HG02588 (cell line): ENCODE data around the gene ARHGEF10L.

Experiments used
- ATAC-seq: cut with Tn5 transposase; IDR thresholded peaks from one replicate; pipeline ENCODE4 v1.9.1; 2021; ENCODE audit warnings: mild to moderate bottlenecking, moderate library complexity; ENCODE audit not compliant: unreplicated experiment

The ARHGEF10L gene

DNA sequence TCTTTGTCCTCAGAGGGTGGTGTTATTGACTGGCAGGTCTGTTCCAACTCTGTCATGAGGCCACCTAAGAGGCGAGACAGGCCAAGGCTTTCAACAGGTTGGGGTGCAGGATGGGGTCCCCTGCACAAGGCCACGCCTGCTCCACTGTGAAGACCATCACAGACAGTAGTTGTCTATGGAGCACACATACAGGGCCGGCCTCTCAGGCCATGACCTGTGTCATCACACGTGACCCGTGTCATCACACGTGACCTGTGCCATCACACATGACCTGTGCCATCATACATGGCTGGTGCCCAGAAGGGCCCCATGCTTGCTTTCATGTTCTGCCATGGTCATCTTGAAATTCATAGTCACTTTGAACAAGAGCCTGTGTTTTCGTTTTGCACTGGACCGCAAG lies 91.9 kb downstream of the ARHGEF10L start:
- ATAC-seq = no peak

DNA sequence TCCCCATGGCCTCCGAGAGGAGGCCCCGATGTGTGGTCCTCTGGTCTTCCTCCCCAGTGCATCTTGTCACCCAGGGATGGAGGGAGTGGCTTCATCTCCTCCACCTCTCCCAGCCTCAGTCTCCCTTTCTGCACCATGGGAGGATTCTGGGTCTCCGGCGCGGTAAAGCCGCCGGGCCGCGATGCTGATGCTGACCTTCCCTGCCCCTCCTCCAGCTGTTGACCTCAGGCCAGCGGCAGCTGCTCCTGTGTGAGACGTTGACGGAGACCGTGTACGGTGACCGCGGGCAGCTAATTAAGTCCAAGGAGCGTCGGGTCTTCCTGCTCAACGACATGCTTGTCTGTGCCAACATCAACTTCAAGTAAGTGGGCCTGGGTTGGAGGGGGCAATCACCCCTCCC lies 92.6 kb downstream of the ARHGEF10L start:
- ATAC-seq = no peak

DNA sequence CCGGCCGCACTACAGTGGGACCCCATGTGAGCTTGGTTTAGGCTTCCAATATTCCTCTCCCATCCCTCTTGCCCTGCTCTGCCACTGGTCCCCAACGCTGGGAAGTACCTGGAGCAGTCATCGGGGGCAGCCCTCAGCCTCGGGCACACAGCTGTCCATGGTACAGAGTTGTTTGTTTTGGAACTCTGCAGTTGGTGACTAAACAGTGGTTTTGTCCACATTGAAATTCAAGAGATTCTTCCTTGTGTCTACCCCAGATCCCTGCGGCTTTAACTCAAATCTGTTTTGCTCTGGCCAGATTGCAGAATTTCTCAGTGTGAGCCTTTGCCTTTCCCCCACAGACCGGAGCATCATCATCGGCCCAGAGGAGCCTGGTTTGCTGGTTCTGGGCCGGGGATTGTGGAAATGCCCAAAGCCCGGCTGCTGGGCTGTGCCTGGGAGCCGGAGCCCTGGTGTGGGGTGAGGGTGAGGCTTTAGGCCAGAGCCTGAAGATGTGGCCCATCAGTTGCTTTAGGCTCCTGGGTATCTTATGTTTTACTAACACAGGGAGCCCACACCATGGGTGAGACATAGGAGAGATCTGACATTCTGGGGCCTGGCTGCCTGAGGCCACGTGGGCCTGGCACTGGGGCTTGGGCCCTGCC lies 93.2 kb downstream of the ARHGEF10L start:
- ATAC-seq = no peak

DNA sequence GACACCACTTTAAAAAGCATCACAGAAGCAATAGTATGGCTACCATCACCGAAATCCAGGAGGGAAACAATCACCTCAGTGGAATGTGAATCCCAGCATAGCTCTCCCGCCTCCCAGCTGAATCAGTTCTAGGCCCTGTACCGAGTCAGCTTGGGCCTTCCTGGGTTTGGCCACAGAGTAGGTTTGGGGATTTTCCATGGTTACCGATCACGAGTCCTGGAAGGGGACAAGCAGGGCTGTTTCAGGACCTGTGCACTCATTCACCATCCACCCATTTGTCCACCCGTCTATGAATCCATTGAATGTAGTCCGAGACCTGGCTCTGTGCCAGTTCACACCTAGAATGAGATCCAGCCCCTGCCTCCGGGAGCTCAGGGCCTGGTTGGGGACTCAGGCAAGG lies 94.2 kb downstream of the ARHGEF10L start:
- ATAC-seq = no peak

DNA sequence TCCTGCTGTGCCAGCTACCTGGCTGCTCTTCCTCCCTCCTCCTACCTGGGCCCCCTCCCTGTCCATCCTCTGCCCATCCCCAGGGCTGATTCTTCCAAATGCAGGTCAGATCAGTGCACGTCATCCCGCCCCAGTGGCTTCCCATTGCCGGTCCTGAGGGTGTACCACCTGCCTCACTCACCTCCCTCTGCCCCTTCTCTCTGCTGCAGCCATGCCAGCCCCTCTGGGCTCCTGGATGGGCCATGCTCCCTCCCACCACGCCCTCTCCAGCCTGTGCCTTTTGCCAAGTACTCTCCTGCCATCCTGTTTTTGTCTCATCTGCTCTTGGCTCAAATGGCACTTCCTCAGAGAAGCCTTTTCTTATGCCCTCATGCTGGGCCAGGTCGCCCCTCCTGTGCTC lies 95.8 kb downstream of the ARHGEF10L start:
- no peak for ATAC-seq

DNA sequence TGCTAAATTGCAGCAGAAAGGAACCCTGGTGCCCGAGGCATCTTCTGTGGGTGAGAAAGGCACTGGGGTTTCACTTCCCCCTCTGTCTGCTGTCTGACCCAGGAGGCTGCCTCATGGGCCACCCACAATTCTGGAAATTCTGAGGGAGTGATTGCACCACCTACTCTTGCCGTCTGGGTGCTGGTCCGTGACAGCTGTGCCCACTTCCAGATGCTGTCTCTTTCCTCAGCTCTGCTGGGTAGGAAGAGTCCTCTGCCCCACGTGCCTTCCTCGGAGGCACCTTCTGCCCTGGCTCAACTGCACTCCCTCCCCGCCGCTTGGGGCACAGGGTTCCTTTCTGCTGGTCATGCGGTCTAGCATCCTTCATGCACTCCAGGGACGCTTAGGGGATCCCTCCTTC lies 96.3 kb downstream of the ARHGEF10L start:
- no peak for ATAC-seq

DNA sequence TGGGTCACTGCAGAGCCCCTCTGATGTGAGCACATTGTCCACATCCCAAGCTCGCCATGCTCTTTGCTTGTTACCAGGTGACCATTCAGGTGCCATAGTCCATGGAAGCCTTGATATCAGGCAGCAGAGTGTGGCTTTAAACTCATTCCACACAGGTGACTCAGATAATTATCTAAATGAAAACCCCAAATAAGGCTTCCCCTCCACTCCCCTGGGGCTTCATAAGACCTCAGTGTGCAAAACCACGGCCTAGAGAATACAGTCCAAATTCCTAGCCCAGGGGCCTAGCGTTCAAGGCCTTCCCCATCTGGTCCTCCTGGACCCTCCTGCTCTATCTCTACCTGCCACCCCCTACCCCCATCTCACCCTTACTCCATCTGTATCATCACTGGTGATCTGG lies 97.1 kb downstream of the ARHGEF10L start:
- ATAC-seq = no peak

DNA sequence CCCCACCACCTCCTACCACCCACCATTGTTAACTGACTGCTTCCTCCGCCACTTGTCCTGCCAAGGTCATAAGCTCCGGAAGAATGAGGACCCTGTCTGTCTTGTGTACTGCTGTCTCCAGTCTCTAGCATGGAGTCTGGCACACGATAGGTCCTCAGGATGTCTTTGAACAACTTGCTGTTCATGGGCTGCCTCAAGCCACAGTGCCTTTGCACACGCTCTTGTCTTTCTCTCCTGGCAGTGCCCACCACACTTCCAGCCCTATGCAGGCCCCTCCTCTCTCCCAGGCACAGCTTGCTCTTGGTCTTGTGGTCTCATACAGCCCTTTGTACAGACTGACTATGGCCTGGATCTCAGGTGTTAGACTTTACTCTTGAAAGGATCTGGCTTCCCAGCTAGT lies 97.6 kb downstream of the ARHGEF10L start:
- no peak for ATAC-seq

DNA sequence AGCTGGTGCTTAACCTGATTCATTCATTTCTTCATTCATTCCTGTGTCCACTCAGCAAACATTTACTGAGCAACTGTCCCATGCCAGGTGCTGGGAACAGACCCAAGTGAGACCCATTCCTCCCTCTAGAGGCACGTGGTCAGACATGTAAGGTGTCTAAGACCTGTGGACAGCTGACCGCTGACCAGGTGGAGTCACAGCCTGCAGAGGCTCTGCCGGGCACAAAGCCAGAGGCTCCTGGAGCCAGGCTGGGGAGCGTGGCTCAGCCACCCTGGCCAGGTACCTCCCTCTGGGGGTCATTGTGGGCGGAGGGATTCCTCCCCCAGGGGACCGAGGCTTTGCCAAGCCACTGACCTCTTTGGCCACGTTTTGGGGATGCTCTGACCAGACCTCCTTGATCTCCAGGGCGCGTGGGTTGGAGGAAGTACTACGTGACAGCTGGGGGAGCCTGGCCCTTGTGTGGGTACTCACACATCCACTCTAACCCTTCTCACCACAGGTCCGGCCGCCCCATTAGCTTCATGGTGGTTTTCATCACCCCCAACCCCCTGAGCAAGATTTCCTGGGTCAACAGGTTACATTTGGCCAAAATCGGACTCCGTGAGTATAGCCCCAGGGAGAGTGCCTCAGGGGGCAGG lies 100.3 kb downstream of the ARHGEF10L start:
- ATAC-seq = no peak

DNA sequence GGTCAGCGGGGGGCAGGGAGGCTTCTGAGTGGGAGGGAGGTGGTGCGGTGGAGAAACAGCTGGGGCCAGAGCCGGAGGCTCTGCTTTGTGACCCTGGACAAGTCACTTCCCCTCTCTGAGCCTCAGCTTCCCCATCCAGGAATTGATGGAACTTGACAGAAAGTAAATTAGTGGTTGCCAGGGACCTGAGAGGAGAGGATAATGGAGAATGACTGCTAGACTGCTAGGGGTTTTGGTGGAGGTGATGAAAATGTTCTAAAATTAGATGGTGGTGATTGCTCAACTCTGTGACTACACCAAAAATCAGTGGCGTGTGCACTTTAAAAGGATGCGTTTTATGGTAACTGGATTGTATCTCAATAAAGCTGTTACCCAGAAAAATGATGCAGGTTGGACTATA lies 100.9 kb downstream of the ARHGEF10L start:
- ATAC-seq = no peak

DNA sequence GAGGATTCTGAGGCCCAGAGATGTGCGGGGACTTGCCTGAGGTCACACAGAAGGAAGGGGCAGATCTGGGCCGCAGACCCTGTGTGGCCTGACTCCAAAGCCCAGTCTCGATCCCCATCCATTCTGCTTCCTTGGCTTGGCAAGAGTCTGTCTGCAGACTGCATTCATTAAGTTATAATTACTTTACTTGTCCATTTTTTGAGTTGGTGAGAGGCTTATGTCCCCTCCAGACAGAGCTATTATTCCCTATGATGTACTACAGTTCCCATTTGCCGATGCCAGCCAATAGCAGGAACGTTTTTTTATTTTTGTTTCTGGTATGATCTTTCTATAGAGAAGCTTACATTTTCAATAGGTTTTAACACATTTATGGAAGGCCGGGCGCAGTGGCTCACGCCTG lies 101.5 kb downstream of the ARHGEF10L start:
- ATAC-seq = no peak

DNA sequence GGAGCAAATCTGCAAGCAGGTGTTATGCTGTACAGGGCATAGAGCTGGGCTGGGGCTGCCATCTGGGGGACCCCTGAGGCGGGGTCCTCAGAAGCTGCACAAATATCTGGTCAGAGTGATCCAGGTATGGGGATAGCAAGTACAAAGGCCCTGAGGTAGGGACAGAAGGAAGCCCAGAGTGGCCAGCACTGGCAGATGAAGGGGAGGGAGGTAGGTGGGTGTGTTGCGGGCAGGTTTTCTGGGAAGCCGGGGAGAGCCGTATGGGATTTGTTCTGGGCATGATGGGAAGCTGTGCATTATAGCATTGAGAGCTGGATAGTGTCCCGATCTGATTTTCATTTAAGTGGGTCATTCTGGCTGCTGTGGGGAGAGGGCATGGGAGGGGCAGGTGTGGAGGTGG lies 102.7 kb downstream of the ARHGEF10L start:
- no peak for ATAC-seq

DNA sequence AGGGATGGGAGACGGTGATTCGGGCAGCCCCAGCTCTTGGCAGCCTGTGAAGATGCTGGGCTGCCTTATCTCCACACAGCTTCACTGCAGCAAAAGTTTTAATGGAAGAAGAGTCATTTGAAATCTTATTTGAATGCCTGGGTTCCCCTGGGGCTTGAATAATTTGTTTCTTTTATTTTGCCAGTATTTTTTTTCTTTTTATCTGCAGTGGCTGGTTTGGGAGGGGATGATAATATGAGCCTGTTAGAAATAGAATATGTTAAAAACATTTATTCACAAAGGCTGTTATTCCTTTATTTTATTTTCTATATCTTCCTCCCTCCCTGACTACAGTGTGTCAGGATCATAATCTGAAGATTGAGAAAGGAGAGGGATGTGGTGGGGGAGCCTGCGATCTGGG lies 103.4 kb downstream of the ARHGEF10L start:
- ATAC-seq = no peak

DNA sequence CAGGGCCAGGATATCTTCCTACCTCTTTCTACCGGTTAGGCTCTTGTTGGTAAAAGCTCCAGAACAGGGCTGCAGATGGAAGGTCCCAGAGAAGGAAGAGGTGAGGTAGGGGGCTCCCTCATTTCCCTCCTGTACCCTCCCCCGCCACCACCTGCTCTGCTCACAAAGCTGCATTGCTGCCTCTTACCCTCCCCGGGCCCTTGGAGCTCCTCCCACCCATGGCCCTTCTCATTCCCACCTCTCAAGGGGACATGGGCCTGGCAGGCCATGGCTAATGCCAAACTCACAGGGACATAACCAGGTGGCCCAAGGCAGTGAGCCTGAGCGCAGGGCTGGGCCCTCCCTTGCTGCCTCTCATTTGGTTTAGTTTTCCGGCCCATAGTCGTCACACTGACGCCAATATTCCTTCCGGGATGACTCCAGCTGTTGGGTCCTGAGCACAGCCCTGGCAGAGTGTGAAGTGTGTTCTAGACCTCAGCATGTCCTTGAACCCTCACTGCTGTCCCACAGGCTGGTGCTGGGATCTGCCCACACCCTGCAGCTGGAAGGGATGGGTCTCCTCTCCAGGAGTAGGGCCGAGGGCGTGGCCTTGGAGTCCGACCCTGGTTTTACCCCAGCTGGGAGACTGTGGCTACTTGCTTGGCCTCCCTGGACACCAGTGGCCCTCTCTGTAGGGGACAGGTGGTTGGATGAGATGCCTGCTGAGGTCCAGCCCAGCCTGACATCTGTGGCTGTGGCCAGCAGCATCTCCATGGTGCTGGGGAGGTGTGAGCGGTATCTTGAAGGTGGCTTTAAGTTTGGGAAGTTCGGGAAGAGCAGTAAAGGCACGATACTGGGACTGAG lies 104.6 kb downstream of the ARHGEF10L start:
- no peak for ATAC-seq

DNA sequence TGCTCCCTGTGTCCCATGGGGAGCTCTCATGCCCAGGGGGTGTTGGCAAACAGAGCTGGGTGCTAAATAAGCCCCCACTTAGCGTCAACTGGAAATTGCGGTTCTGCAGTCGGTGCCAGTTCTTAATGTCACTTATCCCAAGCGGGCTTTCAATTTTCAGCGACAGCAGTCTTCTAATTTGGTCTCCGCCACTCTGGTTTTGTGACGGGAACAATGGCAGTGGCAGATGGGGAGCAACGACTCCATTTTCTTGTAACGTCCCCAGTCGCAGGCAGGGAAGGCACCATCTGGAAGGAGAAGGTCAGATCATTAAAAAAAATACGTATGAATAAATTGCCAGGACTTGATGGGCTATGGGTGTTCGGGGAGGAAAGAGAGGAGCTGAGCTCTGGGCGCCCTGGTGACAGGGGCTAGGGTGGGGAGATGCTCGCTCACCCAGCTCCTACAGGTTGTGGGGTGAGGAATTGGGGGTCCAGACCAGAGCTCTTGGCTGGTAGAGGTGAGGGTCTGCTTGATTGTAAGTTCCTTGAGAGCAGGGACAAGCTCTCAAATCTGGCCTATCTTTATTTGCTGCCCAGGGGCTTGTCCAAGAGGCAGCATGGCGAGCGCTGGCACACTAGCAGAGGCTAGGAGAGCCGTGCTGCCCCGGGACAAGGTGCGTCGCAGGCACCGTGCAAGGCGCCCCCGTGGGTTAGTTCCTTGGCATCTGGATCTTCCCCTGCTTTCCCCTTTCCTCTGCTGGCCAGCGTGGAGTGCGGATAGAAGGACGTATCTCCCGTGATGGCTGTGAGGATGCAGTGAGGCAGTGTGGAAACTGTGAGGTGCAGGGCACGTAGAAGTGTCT lies 105.8 kb downstream of the ARHGEF10L start:
- no peak for ATAC-seq

DNA sequence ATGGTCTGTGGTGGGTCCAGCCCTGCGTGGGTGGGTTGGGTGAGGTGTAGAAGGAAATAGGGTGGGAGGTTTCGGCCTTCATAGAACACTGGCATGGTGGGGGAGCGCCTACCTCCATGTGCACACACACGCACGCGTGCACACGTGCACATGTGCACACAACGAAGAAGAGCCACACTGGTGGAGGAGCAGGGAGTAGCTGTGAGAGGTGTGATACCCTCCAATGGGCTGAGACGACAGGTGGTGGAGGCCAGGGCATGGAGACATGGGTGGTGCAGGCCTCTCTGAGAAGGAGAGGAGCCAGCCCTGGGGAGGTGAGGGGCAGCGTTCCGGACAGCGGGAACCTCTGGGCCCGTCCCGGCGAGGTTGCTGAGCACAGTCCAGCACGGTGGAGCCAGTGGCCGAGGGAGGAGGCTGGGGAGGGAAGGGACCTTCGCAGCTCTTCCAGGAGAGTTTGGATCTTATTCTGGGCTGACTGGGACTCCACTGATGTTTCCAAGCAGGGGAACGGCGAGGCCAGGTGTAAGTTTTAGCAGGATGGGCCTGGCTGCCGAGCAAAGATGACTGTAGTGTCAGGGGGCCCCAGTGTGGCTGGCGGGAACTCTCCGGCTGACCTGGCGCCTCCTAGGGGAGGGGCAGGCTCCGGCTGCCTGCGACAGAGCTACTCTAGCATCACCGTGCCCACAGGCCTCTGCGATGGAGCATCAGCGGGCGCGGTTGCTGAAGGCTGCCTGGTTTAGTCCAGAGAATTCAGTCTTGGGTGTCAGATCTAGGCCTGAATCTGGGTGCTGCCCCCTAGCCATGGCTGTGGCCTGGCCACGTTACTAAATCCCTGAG lies 107.2 kb downstream of the ARHGEF10L start:
- ATAC-seq = no peak

DNA sequence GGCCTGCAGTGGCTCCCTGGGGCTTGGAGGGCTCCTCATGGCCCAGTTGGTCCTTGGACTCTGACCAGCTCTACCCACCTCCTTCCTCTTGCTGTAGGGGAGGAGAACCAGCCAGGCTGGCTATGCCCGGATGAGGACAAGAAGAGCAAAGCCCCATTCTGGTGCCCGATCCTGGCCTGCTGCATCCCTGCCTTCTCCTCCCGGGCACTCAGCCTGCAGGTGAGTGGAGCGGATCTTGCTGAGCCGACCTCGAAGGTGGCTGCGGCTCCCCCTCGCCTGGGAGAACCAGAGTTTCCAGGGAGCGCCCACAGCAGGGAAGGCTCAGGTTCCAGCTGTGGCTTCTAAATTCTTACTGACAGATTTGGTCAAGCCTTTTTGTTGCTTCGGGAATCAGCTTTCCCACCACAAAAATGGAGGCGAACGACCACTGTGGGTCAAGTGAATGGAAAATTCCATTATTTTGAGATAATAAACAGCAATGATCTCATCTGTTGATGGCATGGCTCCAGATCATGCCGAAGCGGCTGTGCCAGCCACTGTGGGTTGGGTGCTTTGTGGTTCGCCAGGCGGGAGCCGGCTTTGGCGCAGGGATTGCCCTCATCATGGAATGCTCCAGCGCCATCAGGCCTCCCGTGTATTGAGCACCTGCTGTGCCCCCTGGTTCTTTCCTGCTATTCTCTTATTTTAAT lies 109.1 kb downstream of the ARHGEF10L start:
- no peak for ATAC-seq

DNA sequence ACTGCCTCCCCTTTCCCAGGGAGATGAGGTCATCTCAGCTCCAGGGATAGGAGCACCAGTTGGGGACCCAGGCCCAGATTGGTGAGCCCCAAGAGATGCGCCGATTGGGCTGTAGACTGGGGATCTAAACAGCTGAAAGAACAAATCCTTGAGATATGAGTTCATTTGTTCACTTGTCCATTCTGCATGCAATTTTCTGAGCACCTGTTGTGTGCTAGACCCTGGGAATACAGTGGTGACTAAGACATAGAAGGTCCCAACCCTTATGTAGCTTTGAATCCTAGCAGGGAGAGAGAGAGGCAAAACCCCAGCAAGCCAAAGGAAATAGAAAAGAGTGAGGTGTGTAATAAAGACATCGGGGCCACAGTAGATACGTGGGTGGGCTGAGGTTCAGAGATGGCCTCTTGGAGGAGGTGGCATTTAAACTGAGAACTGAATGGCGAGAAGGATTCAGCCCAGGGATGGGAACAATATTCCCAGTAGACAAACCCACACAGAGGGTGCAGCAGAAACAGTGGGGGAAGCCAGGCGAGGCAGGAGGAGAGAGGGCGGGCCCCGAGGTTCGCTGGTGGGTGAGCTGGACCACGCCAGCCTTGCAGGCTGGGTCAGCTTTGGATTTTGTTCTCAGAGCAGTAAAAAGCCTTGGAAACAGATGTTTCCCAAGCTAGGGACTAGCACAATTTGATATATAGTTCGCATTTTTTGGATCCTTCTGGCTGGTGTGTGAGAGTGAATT lies 110.0 kb downstream of the ARHGEF10L start:
- no peak for ATAC-seq

DNA sequence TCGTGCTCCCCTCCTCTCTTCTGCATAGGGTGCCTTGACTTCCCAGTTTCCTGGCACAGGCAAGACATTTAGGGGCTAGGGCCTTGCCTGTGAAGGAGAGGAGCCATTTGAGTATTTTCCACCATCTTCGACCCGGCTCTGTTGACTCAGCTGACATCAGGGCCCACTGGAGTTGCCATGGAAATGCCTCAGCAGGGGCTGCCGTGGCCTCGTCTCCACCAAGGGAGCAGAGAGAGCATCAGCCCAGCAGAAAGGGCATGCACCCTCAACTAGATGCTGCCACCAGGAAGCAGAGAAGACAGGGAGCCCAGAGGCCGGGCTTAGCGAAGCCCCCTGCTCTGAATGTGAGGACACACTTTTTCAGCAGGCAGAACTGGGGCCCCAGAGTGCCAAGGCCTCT lies 113.8 kb downstream of the ARHGEF10L start:
- no peak for ATAC-seq
